NB4 (cell line): ENCODE results near the gene TMEM42.

Source experiments
- CTCF ChIP-seq: IDR thresholded peaks from one replicate; pipeline ENCODE4 v1.5.1; 2012; ENCODE audit warnings: low read depth, low read length
- MAX ChIP-seq: IDR thresholded peaks from 2 replicates; pipeline ENCODE4 v1.6.1; 2011; ENCODE audit warnings: low read depth, low read length
- MYC ChIP-seq: IDR thresholded peaks from 2 replicates; pipeline ENCODE4 v1.6.1; 2011; ENCODE audit warnings: low read depth, low read length
- POLR2A ChIP-seq: IDR thresholded peaks from 2 replicates; pipeline ENCODE4 v1.6.1; 2011; ENCODE audit warnings: mild to moderate bottlenecking; ENCODE audit not compliant: insufficient read length; ENCODE audit errors: extremely low read depth

DNA sequence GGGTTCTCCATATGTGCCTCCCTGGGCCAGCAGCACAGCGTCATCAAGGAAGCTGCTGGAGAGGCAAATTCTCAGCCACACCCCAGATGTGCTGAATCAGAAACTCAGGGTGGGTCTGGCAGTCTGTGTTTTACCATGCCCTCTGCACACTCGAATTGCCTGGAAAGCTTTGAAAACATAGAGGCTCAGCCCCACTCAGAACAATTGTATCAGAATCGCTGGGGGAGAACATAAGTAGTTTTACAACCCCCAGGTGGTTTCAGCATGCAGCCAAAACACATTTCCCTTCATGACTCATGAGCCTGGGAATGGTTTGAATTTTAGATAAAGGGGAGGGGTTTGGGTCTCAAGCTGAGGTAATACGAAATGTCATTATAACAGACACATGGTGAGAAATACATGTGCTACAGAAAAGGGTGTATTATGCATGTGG lies 22.3 kb downstream of the TMEM42 start:
- no peak for TF ChIP-seq CTCF
- peak; percentile 67 for TF ChIP-seq MAX
- TF ChIP-seq POLR2A: no peak
- TF ChIP-seq MYC: no peak
